Measurements from ENCODE around the gene TCP11.

- TF ChIP-seq, protein P1, sequence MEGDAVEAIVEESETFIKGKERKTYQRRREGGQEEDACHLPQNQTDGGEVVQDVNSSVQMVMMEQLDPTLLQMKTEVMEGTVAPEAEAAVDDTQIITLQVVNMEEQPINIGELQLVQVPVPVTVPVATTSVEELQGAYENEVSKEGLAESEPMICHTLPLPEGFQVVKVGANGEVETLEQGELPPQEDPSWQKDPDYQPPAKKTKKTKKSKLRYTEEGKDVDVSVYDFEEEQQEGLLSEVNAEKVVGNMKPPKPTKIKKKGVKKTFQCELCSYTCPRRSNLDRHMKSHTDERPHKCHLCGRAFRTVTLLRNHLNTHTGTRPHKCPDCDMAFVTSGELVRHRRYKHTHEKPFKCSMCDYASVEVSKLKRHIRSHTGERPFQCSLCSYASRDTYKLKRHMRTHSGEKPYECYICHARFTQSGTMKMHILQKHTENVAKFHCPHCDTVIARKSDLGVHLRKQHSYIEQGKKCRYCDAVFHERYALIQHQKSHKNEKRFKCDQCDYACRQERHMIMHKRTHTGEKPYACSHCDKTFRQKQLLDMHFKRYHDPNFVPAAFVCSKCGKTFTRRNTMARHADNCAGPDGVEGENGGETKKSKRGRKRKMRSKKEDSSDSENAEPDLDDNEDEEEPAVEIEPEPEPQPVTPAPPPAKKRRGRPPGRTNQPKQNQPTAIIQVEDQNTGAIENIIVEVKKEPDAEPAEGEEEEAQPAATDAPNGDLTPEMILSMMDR (IDR thresholded peaks at IDR 0.05 in 8 of 11, conservative IDR thresholded peaks at IDR 0.05 in 3 of 11), result no peak
- TF ChIP-seq POLR2A (IDR thresholded peaks at IDR 0.05), result no peak
- no peak for TF ChIP-seq POLR2AphosphoS5 (IDR thresholded peaks at IDR 0.05)
Measured at GRCh38 chr6:35145757-35146156, 4.6 kb upstream of the TCP11 start.
